K562 (cell line): ENCODE results near the gene RPL34. TPM values are rescaled to one million over a fixed set of nuclear protein-coding genes. Genes with fewer than 3 reads are reported as not detected.
A peak's percentile ranks its signal among the peaks of the same experiment; 100 is the strongest.

Experiments
- ATAC-seq: fragments of 200-7000 bp; cut with Tn5 transposase; 3 replicates; pipeline ENCODE4 v1.9.1; 2020; ENCODE audit warnings: moderate library complexity
- BruUV-seq: library from RNA; stranded (reverse); fragments of 400-500 nt; replicated peaks from 2 replicates; lab custom pipeline; 2021; lab: Mats Ljungman, UMichigan
- CTCF ChIA-PET: fragments of 300-600 bp; formaldehyde crosslinking; extraction: SDS; loops from one replicate; lab custom pipeline; 2021; ENCODE audit warnings: low intra/inter-chr PET ratio; lab: Yijun Ruan, JAX
- POLR2A ChIA-PET: fragments of 300-600, 350-650 bp; sonication (Branson Sonifier 250); formaldehyde crosslinking; extraction: SDS; loops from one replicate; lab custom pipeline; 2021; ENCODE audit warnings: antibody characterized with exemption, inconsistent platforms; lab: Yijun Ruan, JAX
- DNase-seq, 4 experiments: peaks; one replicate each; pipeline versions ENCODE4 v3.0.0 to v3.0.0-alpha.2; 2011 to 2018; ENCODE audit warnings: low spot score in 3 of 4, mixed read lengths in 3 of 4; ENCODE audit errors: extremely low read depth in 1 of 4
- FAIRE-seq: peaks from 2 replicates; lab custom pipeline; 2011; peaks lifted over from hg19 to GRCh38; lab: Jason Lieb, UNC
- H2AFZ ChIP-seq: 2 replicates; pipeline ENCODE4 v1.6.0; 2011; ENCODE audit warnings: low read depth, low read length, control low read depth, inconsistent platforms
- H3K27ac ChIP-seq: fragments of 200-600 bp; 3 replicates; pipeline ENCODE4 v1.8.0; 2011; ENCODE audit warnings: low read depth, mild to moderate bottlenecking, control low read depth, inconsistent platforms, low read length, moderate library complexity, mixed read lengths; ENCODE audit errors: extremely low read depth
- H3K27me3 ChIP-seq, 2 experiments: fragments of 300-600 bp in 1 of 2; 2 replicates in 1 of 2; 3 replicates in 1 of 2; pipeline versions ENCODE4 v1.6.0 to v1.8.0; 2011; ENCODE audit warnings: inconsistent platforms in 2 of 2, low read length in 2 of 2, mild to moderate bottlenecking in 1 of 2, mixed read lengths in 1 of 2, moderate library complexity in 1 of 2; ENCODE audit not compliant: control insufficient read depth in 2 of 2, insufficient read depth in 2 of 2
- H3K36me3 ChIP-seq: fragments of 300-600 bp; 3 replicates; pipeline ENCODE4 v1.8.0; 2011; ENCODE audit warnings: mild to moderate bottlenecking, low read length, inconsistent platforms; ENCODE audit not compliant: control insufficient read depth, insufficient read depth
- H3K4me1 ChIP-seq, 2 experiments: fragments of 200-600 bp in 1 of 2; replicated peaks in 1 of 2; 2 replicates in 1 of 2; 3 replicates in 1 of 2; pipeline versions ENCODE4 v1.5.1 to v1.8.0; 2011; ENCODE audit warnings: inconsistent platforms in 2 of 2, low read length in 2 of 2, mild to moderate bottlenecking in 1 of 2, mixed read lengths in 1 of 2, moderate library complexity in 1 of 2; ENCODE audit not compliant: control insufficient read depth in 2 of 2, insufficient read depth in 2 of 2
- H3K4me2 ChIP-seq: 2 replicates; pipeline ENCODE4 v1.6.1; 2011; ENCODE audit warnings: low read length, control low read depth, inconsistent platforms, mixed read lengths; ENCODE audit not compliant: insufficient read depth
- H3K4me3 ChIP-seq: fragments of 200-600 bp; sonication (generic), shearing (Covaris generic); 2 replicates; pipeline ENCODE4 v1.5.1; 2016; ENCODE audit warnings: control low read depth, inconsistent platforms
- H3K79me2 ChIP-seq: fragments of 200-600 bp; 3 replicates; pipeline ENCODE4 v1.8.0; 2011; ENCODE audit warnings: low read length, inconsistent platforms; ENCODE audit not compliant: control insufficient read depth, insufficient read depth
- H3K9ac ChIP-seq, 2 experiments: 2 replicates each; pipeline versions ENCODE4 v1.6.0 to v1.6.1; 2011; ENCODE audit warnings: low read depth in 2 of 2, low read length in 2 of 2, control low read depth in 1 of 2, inconsistent platforms in 1 of 2, mild to moderate bottlenecking in 1 of 2, mixed read lengths in 1 of 2; ENCODE audit not compliant: insufficient read depth in 1 of 2
- H3K9me1 ChIP-seq: one replicate; pipeline ENCODE4 v1.6.0; 2011; ENCODE audit warnings: inconsistent platforms, mild to moderate bottlenecking, low read length, moderate library complexity; ENCODE audit not compliant: control insufficient read depth, insufficient read depth
- H3K9me3 ChIP-seq: replicated peaks from 2 replicates; pipeline ENCODE4 v1.5.1; 2011; ENCODE audit warnings: low read depth, low read length, inconsistent platforms; ENCODE audit not compliant: control insufficient read depth, insufficient read depth
- H4K20me1 ChIP-seq: replicated peaks from 2 replicates; pipeline ENCODE4 v1.6.1; 2011; ENCODE audit warnings: low read length, inconsistent platforms, mixed read lengths; ENCODE audit not compliant: control insufficient read depth, insufficient read depth
- RBFOX2 ChIP-seq: fragments of 200-400 bp; formaldehyde crosslinking; IDR thresholded peaks from 2 replicates; pipeline ENCODE4 v1.6.1; 2017; ENCODE audit warnings: low read depth, mild to moderate bottlenecking, low read length, moderate library complexity
- ZBTB43 ChIP-seq: sonication (generic); formaldehyde crosslinking; IDR thresholded peaks from 2 replicates; pipeline ENCODE4 v1.8.0; 2023; ENCODE audit warnings: mild to moderate bottlenecking, missing genetic modification reagents
- WGBS: fragments of 100-300 bp; shearing (Covaris generic); methylation state at CpG from one replicate; pipeline ENCODE4 v1.1.6; 2016; ENCODE audit warnings: low coverage, mixed read lengths; ENCODE audit not compliant: insufficient coverage; ENCODE audit errors: missing lambda C conversion rate; 5-methylcytosine and 5-hydroxymethylcytosine counted together
- in situ Hi-C: fragments of 300-500 bp; cut with MboI; formaldehyde crosslinking; loops from 4 replicates; pipeline ENCODE4 v1.15.0; 2018; ENCODE audit warnings: inconsistent platforms, mixed read lengths
- intact Hi-C: fragments of 100-400 bp; cut with micrococcal nuclease; formaldehyde crosslinking; loops from 2 replicates; pipeline ENCODE4 v1.14.2; 2022
- polyA plus RNA-seq, 8 experiments: library from polyadenylated mRNA; depleted of rRNA in 4 of 8; stranded (reverse) in 5 of 8; unstranded in 3 of 8; fragments of >200 nt; fragmentation: Nextera tagmentation in 2 of 8; fragmentation: Illumina TruSeq in 1 of 8; extraction: Ambion mirVana in 2 of 8; extraction: Trizol in 1 of 8; gene quantifications; 2 replicates each; pipeline versions ENCODE4 v1.2.1 to v1.2.3, GENCODE V29; 2011 to 2014; ENCODE audit warnings: inconsistent platforms in 1 of 8, missing spikeins in 1 of 8
- total RNA-seq, 7 experiments: library from RNA; depleted of rRNA in 6 of 7; stranded (reverse); fragments of >200 nt in 6 of 7; fragmentation: Illumina TruSeq in 2 of 7; extraction: Trizol in 2 of 7; gene quantifications; 2 replicates each; pipeline versions ENCODE4 v1.2.1 to v1.2.3, GENCODE V29; 2011 to 2021; ENCODE audit warnings: low replicate concordance in 1 of 7

The RPL34 gene
- total and polyA plus RNA-seq, 9 of the 15 experiments (the other 6 are each of a cell fraction or from before 2014, with no cell fraction given) = 1,612 to 4,502 (median 2,593) TPM

GRCh38 chr4:108624263-108625056 is 4.1 kb downstream of the RPL34 start:
- in situ Hi-C loops = no loop called here
- ChIA-PET POLR2A (interaction anchor here (1.2 to 1.6 kb wide), 2 partner anchors 26 to 32 kb away, joined by 3 to 4 read pairs; partner anchors contain the start of gene OSTC), CTCF (no interaction called here)
- peaks cover 13 to 22% of the 10 kb centered on the region in 2 experiments; a peak in 4 of 5 replicates for H3K4me1 ChIP-seq
- no peak overlapping the region for H2AFZ ChIP-seq
- H3K27me3 ChIP-seq = no peaks in the 10 kb centered on the region
- no peak for DNase-seq
- no peak for FAIRE-seq
- H3K9me3 ChIP-seq = no peaks in the 10 kb centered on the region
- WGBS = 63% methylated on average over 2 of the region's 2 CpGs
- H3K4me2 ChIP-seq = no peak overlapping the region
- intact Hi-C loops = no loop called here
- peak; percentile 51; the same call in 1 of the 2 replicates for TF ChIP-seq RBFOX2
- no peak for TF ChIP-seq ZBTB43 (CRISPR knock-in tag)
- no peaks in the 10 kb centered on the region for H3K9me1 ChIP-seq
- peaks cover 28% of the 10 kb centered on the region for H4K20me1 ChIP-seq
- peaks cover 88% of the 10 kb centered on the region for H3K36me3 ChIP-seq
- BruUV-seq = no TSS peak
- ATAC-seq = no peak
- peak overlapping the region; percentile 82; the same call in 1 of the 2 replicates for H3K4me3 ChIP-seq
- H3K9ac ChIP-seq = peak overlapping the region in 1 of 2 experiments; percentile 33; a peak in 1 of 4 replicates
- peaks cover 74% of the 10 kb centered on the region for H3K79me2 ChIP-seq
- 0 out of 3 replicates have a peak overlapping the region, but pooled peaks have one; percentile 2 for H3K27ac ChIP-seq
